H1 (cell line): Measurements from ENCODE around the gene GRK5. TPM values are rescaled to one million over a fixed set of nuclear protein-coding genes. Genes with fewer than 3 reads are reported as not detected.

Source experiments
- CTCF ChIA-PET: fragments of 300-600 bp; sonication (Branson Sonifier 250); formaldehyde crosslinking; loops from one replicate; lab custom pipeline; 2021; ENCODE audit not compliant: partially characterized antibody; lab: Charles Lee
- POLR2A ChIA-PET: fragments of 300-600 bp; sonication (Branson Sonifier 250); formaldehyde crosslinking; loops from one replicate; lab custom pipeline; 2021; ENCODE audit warnings: inconsistent platforms; ENCODE audit not compliant: partially characterized antibody; lab: Charles Lee
- DNase-seq, 2 experiments: peaks; one replicate each; pipeline versions ENCODE4 v3.0.0 to v3.0.0-alpha.2; 2010 to 2022; ENCODE audit warnings: low spot score in 2 of 2, low read depth in 1 of 2, mixed read lengths in 1 of 2
- FAIRE-seq: peaks from 2 replicates; lab custom pipeline; 2011; peaks lifted over from hg19 to GRCh38; lab: Jason Lieb, UNC
- H2AFZ ChIP-seq: 2 replicates; pipeline ENCODE4 v1.8.1; 2012; ENCODE audit warnings: low read length, inconsistent platforms
- H2AK5ac ChIP-seq: 2 replicates; pipeline ENCODE4 v1.6.1; 2013; ENCODE audit warnings: low read depth, low read length
- H2BK120ac ChIP-seq: replicated peaks from 2 replicates; pipeline ENCODE3; 2013; ENCODE audit warnings: low read depth, low read length, inconsistent platforms
- H2BK12ac ChIP-seq: 2 replicates; pipeline ENCODE4 v1.6.1; 2013; ENCODE audit warnings: low read depth, low read length
- H2BK15ac ChIP-seq: 2 replicates; pipeline ENCODE4 v1.6.1; 2013; ENCODE audit warnings: low read length
- H2BK20ac ChIP-seq: 2 replicates; pipeline ENCODE4 v1.6.1; 2013; ENCODE audit warnings: low read length
- H2BK5ac ChIP-seq: 2 replicates; pipeline ENCODE4 v1.6.1; 2013; ENCODE audit warnings: low read depth, low read length
- H3K14ac ChIP-seq: 2 replicates; pipeline ENCODE4 v1.6.1; 2013; ENCODE audit warnings: inconsistent platforms; ENCODE audit not compliant: insufficient read length
- H3K18ac ChIP-seq: 2 replicates; pipeline ENCODE4 v1.6.1; 2013; ENCODE audit warnings: low read length; ENCODE audit errors: extremely low read depth
- H3K23ac ChIP-seq: 2 replicates; pipeline ENCODE4 v1.6.1; 2013; ENCODE audit warnings: inconsistent platforms; ENCODE audit not compliant: insufficient read length
- H3K23me2 ChIP-seq: 2 replicates; pipeline ENCODE4 v1.6.1; 2013; ENCODE audit warnings: low read depth, low read length
- H3K27ac ChIP-seq: 2 replicates; pipeline ENCODE4 v1.6.1; 2011; ENCODE audit warnings: low read depth, low read length, inconsistent platforms
- H3K27me3 ChIP-seq, 4 experiments: replicated peaks in 1 of 4; 1 replicate in 1 of 4; 2 replicates in 3 of 4; pipeline versions ENCODE4 v1.6.1 to v1.8.1; 2011 to 2013; ENCODE audit warnings: low read length in 3 of 4, mild to moderate bottlenecking in 3 of 4, inconsistent platforms in 2 of 4, mixed read lengths in 2 of 4, moderate library complexity in 1 of 4; ENCODE audit not compliant: control insufficient read depth in 3 of 4, insufficient read depth in 3 of 4; ENCODE audit errors: extremely low read depth in 1 of 4
- H3K36me3 ChIP-seq, 4 experiments: 2 replicates each; pipeline versions ENCODE4 v1.6.1 to v1.8.1; 2011 to 2013; ENCODE audit warnings: mild to moderate bottlenecking in 4 of 4, low read length in 3 of 4, moderate library complexity in 2 of 4, control low read depth in 1 of 4, inconsistent platforms in 1 of 4; ENCODE audit not compliant: insufficient read depth in 4 of 4, control insufficient read depth in 2 of 4
- H3K4ac ChIP-seq: replicated peaks from 2 replicates; pipeline ENCODE3; 2013; ENCODE audit warnings: low read length, low read depth, mixed read lengths, inconsistent platforms; ENCODE audit not compliant: insufficient read length
- H3K4me1 ChIP-seq, 4 experiments: replicated peaks in 1 of 4; 1 replicate in 1 of 4; 2 replicates in 3 of 4; pipeline versions ENCODE4 v1.6.1 to v1.8.1; 2011 to 2013; ENCODE audit warnings: low read length in 3 of 4, inconsistent platforms in 2 of 4, mixed read lengths in 1 of 4; ENCODE audit not compliant: insufficient read depth in 4 of 4, control insufficient read depth in 3 of 4
- H3K4me2 ChIP-seq, 2 experiments: 2 replicates each; pipeline versions ENCODE4 v1.6.1 to v1.8.1; 2011 to 2013; ENCODE audit warnings: low read depth in 2 of 2, low read length in 2 of 2, control low read depth in 1 of 2, inconsistent platforms in 1 of 2, mild to moderate bottlenecking in 1 of 2; ENCODE audit not compliant: insufficient read depth in 1 of 2
- H3K4me3 ChIP-seq, 4 experiments: fragments of 200-600, 300-600 bp in 1 of 4; sonication (generic), shearing (Covaris generic), sonication (Bioruptor Twin) in 1 of 4; 2 replicates each; pipeline versions ENCODE4 v1.5.1 to v1.8.1; 2011 to 2016; ENCODE audit warnings: low read length in 4 of 4, low read depth in 3 of 4, control low read depth in 2 of 4, inconsistent platforms in 2 of 4, mild to moderate bottlenecking in 2 of 4, mixed read lengths in 1 of 4, moderate library complexity in 1 of 4; ENCODE audit not compliant: insufficient read depth in 2 of 4; ENCODE audit errors: extremely low read depth in 1 of 4
- H3K56ac ChIP-seq: replicated peaks from 2 replicates; pipeline ENCODE3; 2013; ENCODE audit warnings: low read depth, mild to moderate bottlenecking, mixed read lengths, low read length, inconsistent platforms; ENCODE audit not compliant: insufficient read length
- H3K79me1 ChIP-seq: 2 replicates; pipeline ENCODE4 v1.6.1; 2013; ENCODE audit warnings: low read depth, low read length, control low read depth
- H3K79me2 ChIP-seq, 2 experiments: 2 replicates each; pipeline versions ENCODE4 v1.6.1 to v1.8.1; 2012 to 2013; ENCODE audit warnings: low read length in 2 of 2, mild to moderate bottlenecking in 2 of 2, inconsistent platforms in 1 of 2; ENCODE audit not compliant: insufficient read depth in 2 of 2, control insufficient read depth in 1 of 2
- H3K9ac ChIP-seq, 4 experiments: replicated peaks in 1 of 4; 1 replicate in 1 of 4; 2 replicates in 3 of 4; pipeline versions ENCODE4 v1.6.1 to v1.8.1; 2011 to 2013; ENCODE audit warnings: low read depth in 3 of 4, low read length in 3 of 4, control low read depth in 2 of 4, mild to moderate bottlenecking in 2 of 4, moderate library complexity in 2 of 4, inconsistent platforms in 1 of 4; ENCODE audit errors: extremely low read depth in 1 of 4
- H3K9me3 ChIP-seq, 2 experiments: 2 replicates each; pipeline versions ENCODE4 v1.6.1 to v1.8.1; 2012 to 2013; ENCODE audit warnings: mild to moderate bottlenecking in 2 of 2, moderate library complexity in 2 of 2, control low read depth in 1 of 2, inconsistent platforms in 1 of 2, low read depth in 1 of 2, low read length in 1 of 2, mixed read lengths in 1 of 2; ENCODE audit not compliant: insufficient read depth in 2 of 2
- H4K20me1 ChIP-seq, 2 experiments: replicated peaks in 1 of 2; 2 replicates each; pipeline versions ENCODE3 to v1.8.1; 2011 to 2013; ENCODE audit warnings: inconsistent platforms in 2 of 2, low read length in 2 of 2, mild to moderate bottlenecking in 1 of 2; ENCODE audit not compliant: insufficient read depth in 2 of 2, control insufficient read depth in 1 of 2
- H4K5ac ChIP-seq: 2 replicates; pipeline ENCODE4 v1.6.1; 2013; ENCODE audit warnings: low read length, low read depth, mixed read lengths, inconsistent platforms; ENCODE audit not compliant: insufficient read length
- H4K8ac ChIP-seq: 2 replicates; pipeline ENCODE4 v1.8.0; 2013; ENCODE audit warnings: mild to moderate bottlenecking, moderate library complexity, low read length, inconsistent platforms; ENCODE audit not compliant: insufficient read depth; ENCODE audit errors: extremely low read depth
- H4K91ac ChIP-seq: replicated peaks from 2 replicates; pipeline ENCODE3; 2013; ENCODE audit warnings: low read length, mixed read lengths, inconsistent platforms; ENCODE audit not compliant: insufficient read length
- CHD1 ChIP-seq: IDR thresholded peaks from 2 replicates; pipeline ENCODE4 v1.6.1; 2012; ENCODE audit warnings: low read depth, low read length, improper control_type of control experiment
- CHD2 ChIP-seq: IDR thresholded peaks from 2 replicates; pipeline ENCODE4 v1.6.1; 2012; ENCODE audit warnings: low read length, improper control_type of control experiment
- CREB1 ChIP-seq: IDR thresholded peaks from 2 replicates; pipeline ENCODE4 v1.6.1; 2012; ENCODE audit warnings: inconsistent platforms
- EP300 ChIP-seq, 2 experiments: IDR thresholded peaks; 1 replicate in 1 of 2; 2 replicates in 1 of 2; pipeline ENCODE4 v1.6.1; 2011 to 2012; ENCODE audit warnings: low read depth in 2 of 2, low read length in 2 of 2, mild to moderate bottlenecking in 2 of 2, borderline replicate concordance in 1 of 2, inconsistent platforms in 1 of 2, moderate library complexity in 1 of 2
- GABPA ChIP-seq: IDR thresholded peaks from 2 replicates; pipeline ENCODE4 v1.6.1; 2011; ENCODE audit warnings: mild to moderate bottlenecking, low read length, moderate library complexity, borderline replicate concordance; ENCODE audit not compliant: insufficient read depth
- JUN ChIP-seq: IDR thresholded peaks from 2 replicates; pipeline ENCODE4 v1.6.1; 2011; ENCODE audit warnings: low read depth, mild to moderate bottlenecking, improper control_type of control experiment, low read length
- POLR2A ChIP-seq, 2 experiments: IDR thresholded peaks; 1 replicate in 1 of 2; 2 replicates in 1 of 2; pipeline ENCODE4 v1.6.1; 2011; ENCODE audit warnings: low read depth in 2 of 2, low read length in 2 of 2, mild to moderate bottlenecking in 2 of 2; ENCODE audit errors: control extremely low read depth in 1 of 2
- RAD21 ChIP-seq, 2 experiments: IDR thresholded peaks in 1 of 2; conservative IDR thresholded peaks in 1 of 2; 2 replicates each; pipeline ENCODE4 v1.6.1; 2011; ENCODE audit warnings: low read depth in 2 of 2, low read length in 2 of 2, improper control_type of control experiment in 1 of 2, inconsistent platforms in 1 of 2, mild to moderate bottlenecking in 1 of 2, moderate library complexity in 1 of 2
- RBBP5 ChIP-seq: IDR thresholded peaks from 2 replicates; pipeline ENCODE4 v1.7.1; 2012; ENCODE audit warnings: low read depth, mild to moderate bottlenecking, inconsistent platforms, low read length, moderate library complexity, borderline replicate concordance
- RNF2 ChIP-seq: fragments of 200-900, 300-1000 bp; sonication (generic); IDR thresholded peaks from 2 replicates; pipeline ENCODE4 v1.7.1; 2016; ENCODE audit warnings: borderline replicate concordance, low read depth, mild to moderate bottlenecking, antibody characterized with exemption, low read length; ENCODE audit not compliant: poor library complexity, severe bottlenecking; ENCODE audit errors: missing control alignments
- SP1 ChIP-seq: IDR thresholded peaks from 2 replicates; pipeline ENCODE4 v1.6.1; 2011; ENCODE audit warnings: low read depth, low read length
- TCF12 ChIP-seq: IDR thresholded peaks from 2 replicates; pipeline ENCODE4 v1.6.1; 2011; ENCODE audit warnings: low read depth, mild to moderate bottlenecking, low read length
- ZNF274 ChIP-seq: IDR thresholded peaks from 2 replicates; pipeline ENCODE4 v1.7.0; 2012; ENCODE audit warnings: low read length, borderline replicate concordance; ENCODE audit errors: extremely low read depth
- WGBS, 2 experiments: shearing (Covaris generic) in 1 of 2; methylation state at CpG; one replicate each; pipeline versions ENCODE4 v1.1.6 to v1.1.7; 2013 to 2015; ENCODE audit warnings: low lambda C conversion rate in 2 of 2, mixed read lengths in 2 of 2, inconsistent platforms in 1 of 2, low coverage in 1 of 2, missing lambda C conversion rate in 1 of 2; ENCODE audit not compliant: insufficient replicate concordance in 2 of 2, insufficient coverage in 1 of 2, insufficient read length in 1 of 2; ENCODE audit errors: extremely low coverage in 1 of 2, missing lambda C conversion rate in 1 of 2; 5-methylcytosine and 5-hydroxymethylcytosine counted together
- polyA plus RNA-seq, 7 experiments: library from polyadenylated mRNA; depleted of rRNA in 3 of 7; stranded (reverse) in 5 of 7; unstranded in 2 of 7; fragments of >200 nt in 5 of 7; fragments of 200-250 nt in 2 of 7; gene quantifications; 1 replicate in 5 of 7; 2 replicates in 1 of 7; 4 replicates in 1 of 7; pipeline versions ENCODE4 v1.2.1 to v1.2.3, GENCODE V29; 2011 to 2013; ENCODE audit warnings: missing spikeins in 2 of 7, mixed read lengths in 2 of 7
- total RNA-seq: library from RNA; stranded (reverse); fragmentation: NEBNext Ultra II Directional; extraction: Animal tissue kit (Norgen Biotek cat#: 25700); gene quantifications from 2 replicates; pipeline ENCODE4 v1.2.1, GENCODE V29; 2021

GRK5 gene
- total and polyA plus RNA-seq, 2 of the 8 experiments (the other 6 are each of a cell fraction or from before 2014, with no cell fraction given): 0.54 to 2.5 TPM

GRCh38 chr10:119481781-119482426 lies 274.5 kb downstream of the GRK5 start:
- Histone ChIP-seq H3K4me2 (no peak overlapping the region), H2BK15ac (no peak overlapping the region), H2BK20ac (no peak overlapping the region), H2BK5ac (no peak overlapping the region), H3K9ac (no peak overlapping the region), H4K5ac (no peak overlapping the region), H3K79me2 (no peaks in the 10 kb centered on the region), H3K18ac (no peak overlapping the region), H2BK12ac (no peak overlapping the region), H3K4me3 (no peak overlapping the region), H3K23ac (no peak overlapping the region), H3K4me1 (peaks cover 0 to 8% (median 2%) of the 10 kb centered on the region in 4 experiments; a peak in 3 of 7 replicates), H2AFZ (no peak overlapping the region), H3K14ac (no peak overlapping the region), H3K79me1 (no peaks in the 10 kb centered on the region), H2BK120ac (no peak overlapping the region), H2AK5ac (no peak overlapping the region), H3K56ac (no peak overlapping the region), H3K4ac (no peak overlapping the region), H3K23me2 (peaks cover 2% of the 10 kb centered on the region; the same call in 1 of the 2 replicates), H4K8ac (no peak overlapping the region), H3K27ac (no peak overlapping the region), H3K36me3 (no peaks in the 10 kb centered on the region), H4K91ac (no peak overlapping the region), H3K9me3 (no peaks in the 10 kb centered on the region), H3K27me3 (peaks cover 41 to 66% (median 58%) of the 10 kb centered on the region in 4 experiments), H4K20me1 (peaks cover 4 to 5% of the 10 kb centered on the region in 2 experiments)
- DNase-seq (no peak), FAIRE-seq (no peak)
- ChIA-PET CTCF (interaction anchor here (1.0 to 5.0 kb wide), 4 partner anchors 39 to 283 kb away, joined by 3 to 20 read pairs (median 3); partner anchors contain the start of gene GRK5), POLR2A (no interaction called here)
- WGBS, 2 experiments: 89% methylated on average over 12 of the region's 12 CpGs; no CpG with 5 or more reads in 1 of the 2 experiments
- no peak for TF ChIP-seq ZNF274
- TF ChIP-seq CHD2: no peak
- no peak for TF ChIP-seq RBBP5
- no peak for TF ChIP-seq POLR2A (IDR thresholded peaks at IDR 0.05; ENCODE audit: control extremely low read depth in 1 of 2, low read depth in 2 of 2, low read length in 2 of 2)
- TF ChIP-seq RAD21 (IDR thresholded peaks at IDR 0.05 in 1 of 2, conservative IDR thresholded peaks at IDR 0.05 in 1 of 2; ENCODE audit: low read depth in 2 of 2, low read length in 2 of 2): no peak
- no peak for TF ChIP-seq JUN
- TF ChIP-seq RNF2: no peak
- TF ChIP-seq CHD1: no peak
- no peak for TF ChIP-seq SP1
- no peak for TF ChIP-seq EP300 (IDR thresholded peaks at IDR 0.05; ENCODE audit: borderline replicate concordance in 1 of 2, low read depth in 2 of 2, low read length in 2 of 2)
- TF ChIP-seq TCF12: no peak
- no peak for TF ChIP-seq CREB1
- TF ChIP-seq GABPA: no peak
